ENCODE results near the gene SCT.

SCT gene

DNA sequence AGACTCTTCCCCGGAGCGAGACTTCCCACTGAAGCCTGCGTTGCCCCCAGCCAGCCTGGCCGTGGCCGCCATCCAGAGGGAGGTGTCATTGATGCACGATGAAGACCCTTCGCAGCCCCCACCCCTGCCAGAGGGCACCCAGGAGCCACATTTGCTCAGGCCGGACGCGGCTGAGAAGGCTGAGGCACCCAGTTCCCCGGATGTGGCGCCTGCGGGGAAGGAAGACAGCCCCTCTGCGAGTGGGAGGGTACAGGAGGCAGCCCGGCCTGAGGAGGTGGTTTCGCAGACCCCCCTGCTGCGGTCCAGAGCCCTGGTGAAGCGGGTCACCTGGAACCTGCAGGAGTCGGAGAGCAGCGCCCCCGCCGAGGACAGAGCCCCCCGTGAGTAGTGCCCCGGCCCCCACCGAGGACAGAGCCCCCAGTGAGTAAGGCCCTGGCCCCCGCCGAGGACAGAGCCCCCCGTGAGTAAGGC, 17.6 kb downstream of the SCT start:
- DNase-seq: no peak

- no peak for DNase-seq
Measured at GRCh38 chr11:608791-609251, 18.2 kb downstream of the SCT start.

GRCh38 chr11:607971-608659, 18.9 kb downstream of the SCT start:
- DNase-seq: no peak

DNA sequence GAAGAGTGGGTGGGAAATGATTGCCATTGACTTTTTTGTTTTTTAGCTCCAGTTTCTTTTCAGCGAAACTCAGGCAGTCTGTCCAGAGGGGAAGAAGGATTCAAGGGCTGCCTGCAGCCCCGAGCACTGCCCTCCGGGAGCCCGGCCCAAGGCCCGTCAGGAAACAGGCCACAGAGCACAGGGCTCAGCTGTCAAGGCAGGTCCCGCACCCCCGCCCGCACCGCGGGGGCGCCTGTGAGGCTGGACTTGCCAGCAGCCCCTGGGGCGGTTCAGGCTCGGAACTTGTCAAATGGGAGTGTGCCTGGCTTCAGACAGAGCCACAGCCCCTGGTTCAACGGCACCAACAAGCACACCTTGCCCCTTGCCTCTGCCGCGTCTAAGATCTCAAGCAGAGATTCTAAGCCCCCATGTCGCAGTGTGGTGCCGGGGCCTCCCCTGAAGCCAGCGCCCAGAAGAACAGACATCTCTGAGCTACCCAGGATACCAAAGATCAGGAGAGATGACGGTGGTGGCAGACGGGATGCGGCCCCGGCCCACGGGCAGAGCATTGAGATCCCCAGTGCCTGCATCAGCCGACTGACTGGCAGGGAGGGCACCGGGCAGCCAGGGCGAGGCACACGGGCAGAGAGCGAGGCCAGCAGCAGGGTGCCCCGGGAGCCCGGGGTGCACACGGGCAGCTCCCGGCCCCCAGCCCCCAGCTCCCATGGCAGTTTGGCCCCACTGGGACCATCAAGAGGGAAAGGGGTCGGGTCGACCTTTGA, 19.8 kb downstream of the SCT start:
- DNase-seq: no peak

DNA sequence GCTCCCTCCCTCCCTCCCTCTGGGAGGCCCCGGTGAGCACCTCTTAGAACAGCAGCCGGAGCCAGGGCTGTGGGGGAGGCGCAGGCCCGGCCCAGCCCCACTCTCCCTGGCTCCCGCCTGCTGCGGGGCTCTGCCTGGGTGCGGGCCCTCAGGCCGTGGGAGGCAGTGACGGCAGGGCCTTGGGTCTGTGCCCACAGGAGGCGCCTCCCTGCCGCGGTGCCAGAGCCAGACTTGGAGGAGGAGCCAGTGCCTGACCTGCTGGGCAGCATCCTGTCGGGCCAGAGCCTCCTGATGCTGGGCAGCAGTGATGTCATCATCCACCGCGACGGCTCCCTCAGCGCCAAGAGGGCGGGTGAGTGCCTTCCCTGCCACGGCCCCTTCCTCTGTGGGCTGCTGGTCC, 20.7 kb downstream of the SCT start:
- no peak for DNase-seq

DNA sequence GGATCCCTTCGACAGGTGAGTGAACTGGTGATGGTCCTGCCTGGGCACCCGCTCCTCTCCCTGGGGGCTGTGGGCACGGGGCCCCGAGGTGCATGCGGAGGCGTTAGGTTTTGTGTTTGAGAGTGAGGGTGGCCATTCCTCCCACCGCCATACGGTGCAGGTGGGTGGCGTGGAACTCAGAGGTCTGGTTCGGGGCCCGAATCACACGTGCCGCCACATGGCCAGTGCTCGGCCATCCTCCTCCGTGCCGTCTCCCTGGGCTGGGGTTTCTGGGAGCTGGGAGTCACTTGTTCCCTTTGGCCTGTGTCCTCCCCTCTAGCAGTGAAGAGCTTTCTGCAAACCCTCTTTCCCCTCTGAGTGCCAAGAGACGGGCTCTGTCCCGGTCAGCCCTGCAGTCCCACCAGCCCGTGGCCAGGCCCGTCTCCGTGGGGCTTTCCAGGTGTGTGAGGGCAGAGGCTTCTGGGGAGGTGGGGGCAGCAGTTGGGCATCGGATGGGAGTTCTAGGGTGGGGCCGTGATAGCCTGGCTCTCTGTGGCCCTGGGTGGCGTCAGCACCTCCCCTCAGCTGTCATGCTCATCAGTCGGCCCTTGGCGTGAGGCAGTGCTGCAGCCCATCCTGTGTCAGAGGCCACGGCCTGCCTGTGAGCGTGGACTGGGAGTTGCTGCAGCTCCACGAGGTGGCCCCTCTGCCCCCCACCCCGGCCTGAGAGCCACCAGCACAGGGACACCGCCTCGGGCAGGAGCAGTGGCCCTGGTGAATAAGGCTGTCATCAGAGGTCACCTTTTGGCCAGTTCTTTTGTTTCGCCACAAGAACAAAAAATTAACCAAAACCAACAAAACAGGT, 21.5 kb downstream of the SCT start:
- no peak for DNase-seq

GRCh38 chr11:603154-603553, 23.8 kb downstream of the SCT start:
- no peak for DNase-seq

DNA sequence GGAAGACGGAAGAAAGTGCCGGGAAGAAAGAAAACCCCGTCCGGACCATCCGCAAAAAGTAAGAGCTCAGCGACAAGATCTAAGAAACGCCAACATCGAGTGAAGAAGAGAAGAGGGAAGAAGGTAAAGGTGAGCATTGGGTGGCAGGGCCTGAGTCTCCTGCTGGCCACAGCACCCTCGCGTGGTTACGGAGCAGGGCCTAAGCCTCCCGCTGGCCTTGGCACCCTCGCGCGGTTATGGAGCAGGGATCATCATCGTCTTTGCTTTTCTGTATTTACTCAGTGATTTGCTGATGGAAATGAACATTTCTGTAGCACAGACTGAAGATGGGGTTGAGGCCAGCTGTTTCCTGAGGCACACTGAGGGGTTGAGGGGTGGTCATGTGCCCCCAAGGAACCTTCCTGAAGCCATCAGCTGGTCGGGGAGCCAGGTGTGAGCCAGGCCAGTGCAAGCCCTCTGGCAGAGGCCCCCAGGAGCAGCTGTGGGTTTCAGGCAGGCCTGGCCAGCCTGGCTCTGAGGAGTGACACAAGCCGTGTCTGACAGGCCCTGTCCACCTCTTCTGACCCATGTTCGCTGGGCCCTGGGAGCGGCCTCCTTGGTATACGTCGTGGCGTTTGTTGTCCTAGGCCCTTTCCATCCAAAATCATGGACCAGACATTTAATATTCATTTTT, 25.3 kb downstream of the SCT start:
- DNase-seq: no peak

DNA sequence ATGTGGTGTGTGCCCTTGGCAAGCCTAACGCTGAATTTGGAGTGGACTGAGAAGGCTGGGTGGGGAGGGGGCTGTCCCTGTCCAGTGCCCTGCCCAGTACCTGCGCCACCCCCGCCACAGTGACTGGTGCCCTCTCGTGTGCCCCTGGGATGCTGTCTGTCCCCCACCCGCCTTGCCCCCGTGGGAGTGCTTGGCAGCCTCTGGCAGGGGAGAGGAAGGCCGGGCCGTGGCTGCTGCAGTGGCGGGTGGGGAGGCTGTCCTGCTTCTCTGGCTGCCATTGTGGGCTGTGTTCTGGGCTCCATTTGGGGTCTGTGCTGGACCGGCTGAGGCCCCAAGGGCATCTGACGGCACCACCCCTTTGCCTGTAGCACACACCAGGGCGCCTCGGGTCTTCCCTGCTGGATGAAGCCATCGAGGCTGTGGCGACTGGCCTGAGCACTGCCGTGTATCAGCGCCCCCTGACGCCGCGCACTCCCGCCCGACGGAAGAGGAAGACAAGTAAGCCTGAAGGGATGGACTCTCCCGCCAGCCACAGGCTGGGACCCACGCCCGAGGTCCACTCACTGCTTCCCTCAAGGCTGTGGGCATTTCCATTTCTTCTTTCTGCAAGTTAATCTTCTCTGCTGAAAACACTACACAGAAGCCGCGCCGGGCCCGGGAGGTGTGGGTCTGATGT, 28.8 kb downstream of the SCT start:
- no peak for DNase-seq

DNA sequence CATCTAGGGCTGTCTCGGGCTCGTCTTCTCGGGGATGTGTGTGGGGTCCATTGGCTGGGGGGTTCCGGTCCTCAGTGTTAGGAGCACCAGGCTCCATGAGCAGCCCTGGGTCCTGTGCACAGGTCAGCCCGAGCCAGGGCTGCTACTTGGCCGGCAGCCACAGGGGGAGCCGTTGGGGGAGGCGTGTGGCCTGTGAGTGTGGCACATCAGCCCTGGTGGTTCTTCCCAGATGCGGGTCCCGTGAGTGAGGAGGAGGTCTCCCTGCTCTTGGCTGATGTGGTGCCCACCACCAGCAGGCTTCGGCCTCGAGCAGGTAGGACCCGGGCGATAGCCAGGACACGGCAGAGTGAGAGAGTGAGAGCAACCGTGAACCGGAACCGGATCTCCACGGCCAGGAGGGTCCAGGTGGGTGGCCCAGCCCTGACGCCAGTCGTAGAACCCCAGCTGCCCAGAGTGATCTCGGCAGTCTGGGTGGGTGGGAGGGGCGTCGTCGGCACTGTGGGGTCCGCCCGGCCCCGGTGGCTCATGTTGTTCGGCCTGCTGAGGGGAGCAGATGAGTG, 29.7 kb downstream of the SCT start:
- DNase-seq: no peak

- DNase-seq: no peak
Measured at GRCh38 chr11:596374-596773, 30.6 kb downstream of the SCT start.

GRCh38 chr11:595400-595799, 31.6 kb downstream of the SCT start:
- DNase-seq: no peak

- DNase-seq: no peak
Measured at GRCh38 chr11:593347-593746, 33.6 kb downstream of the SCT start.

DNA sequence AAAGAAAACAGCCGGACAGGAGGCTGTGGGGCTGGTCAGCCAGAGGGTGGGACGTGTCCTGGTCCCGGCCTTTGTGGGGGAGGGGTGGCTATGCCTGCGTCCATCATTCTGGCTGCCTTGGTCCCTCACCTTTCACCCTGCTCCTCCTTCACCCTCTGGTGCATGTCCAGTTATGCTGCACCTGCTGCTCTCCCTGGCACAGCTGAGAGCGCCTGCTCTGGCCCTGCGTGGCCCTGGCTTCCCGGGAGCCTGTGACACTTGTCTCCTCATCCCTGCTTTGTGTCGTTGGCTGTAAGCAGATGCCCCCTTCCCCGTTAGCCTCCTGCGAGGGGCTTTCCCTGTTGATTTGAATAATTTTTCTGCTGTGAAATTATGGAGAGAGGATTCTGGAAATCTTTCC, 34.1 kb downstream of the SCT start:
- DNase-seq: no peak

- DNase-seq: no peak
Measured at GRCh38 chr11:592501-592900, 34.5 kb downstream of the SCT start.

DNA sequence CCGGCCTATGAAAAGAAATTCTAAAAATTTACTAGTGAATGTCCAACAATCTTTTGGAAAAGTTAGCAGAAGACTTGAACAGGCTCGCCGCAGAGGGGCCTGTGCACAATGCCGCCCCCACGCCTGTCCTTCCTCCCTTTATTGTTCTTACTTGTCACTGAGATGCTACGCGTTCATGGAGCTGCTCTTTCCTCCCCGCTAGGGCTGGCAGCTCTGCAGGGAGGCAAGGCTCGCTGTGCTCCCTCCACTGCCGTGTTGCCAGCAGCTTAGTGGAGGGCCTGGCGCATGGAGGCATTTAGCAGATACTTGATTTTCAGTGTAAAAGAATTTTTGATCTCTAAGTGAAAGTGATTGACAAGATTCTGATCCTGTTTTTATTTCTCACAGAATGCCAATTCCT, 36.0 kb downstream of the SCT start:
- no peak for DNase-seq

GRCh38 chr11:589798-590197, 37.2 kb downstream of the SCT start:
- no peak for DNase-seq

DNA sequence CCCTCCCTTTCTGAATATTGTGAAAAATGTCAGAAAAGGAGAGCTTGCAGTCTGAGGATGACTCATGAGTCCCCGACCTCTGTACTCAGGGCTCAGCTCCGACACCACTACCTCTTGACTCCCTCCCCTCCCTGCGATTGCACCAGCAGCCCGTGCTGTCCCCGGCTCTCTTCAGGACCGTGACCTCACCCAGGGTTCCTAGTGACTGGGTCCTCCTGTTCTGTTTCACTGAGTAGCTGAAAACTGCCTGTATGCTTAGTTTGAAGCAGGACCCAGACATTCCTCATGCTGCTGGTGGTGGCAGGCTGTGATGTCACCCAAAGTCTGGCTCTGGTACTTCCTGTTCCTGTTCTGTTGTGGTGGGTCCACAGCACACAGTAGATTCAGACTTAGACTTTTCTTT, 39.0 kb downstream of the SCT start:
- no peak for DNase-seq

- no peak for DNase-seq
Measured at GRCh38 chr11:587546-587945, 39.4 kb downstream of the SCT start.

GRCh38 chr11:586376-587316, 40.3 kb downstream of the SCT start:
- DNase-seq: no peak

GRCh38 chr11:584287-584686, 42.7 kb downstream of the SCT start:
- DNase-seq: no peak

Measured in NCI-H446 (cell line).